Left lung (tissue), 10 donors: ENCODE data around the gene OR10A7. TPM values are rescaled to one million over a fixed set of nuclear protein-coding genes. Genes with fewer than 3 reads are reported as not detected.
A peak's percentile ranks its signal among the peaks of the same experiment; 100 is the strongest.

Experiments
- ATAC-seq: fragments of 200-7000 bp; cut with Tn5 transposase; one replicate; pipeline ENCODE4 v1.9.1; 2020; ENCODE audit warnings: moderate library complexity
- DNase-seq, 4 donors: peaks; one replicate each; pipeline ENCODE4 v3.0.0-alpha.2; 2013 to 2020
- H3K27ac ChIP-seq, 2 donors: fragments of 200-600 bp; sonication (generic) in 1 of 2; one replicate each; pipeline versions ENCODE4 v1.5.0 to v1.8.0; 2020 to 2021
- H3K27me3 ChIP-seq, 2 donors: fragments of 200-600 bp; sonication (generic) in 1 of 2; one replicate each; pipeline versions ENCODE4 v1.5.0 to v1.8.0; 2020 to 2021
- H3K36me3 ChIP-seq, 2 donors: fragments of 200-600 bp; sonication (generic) in 1 of 2; one replicate each; pipeline versions ENCODE4 v1.5.0 to v1.8.0; 2020 to 2021
- H3K4me1 ChIP-seq, 2 donors: fragments of 200-600 bp; one replicate each; pipeline ENCODE4 v1.8.0; 2021
- H3K4me3 ChIP-seq, 2 donors: fragments of 200-600 bp; sonication (generic) in 1 of 2; one replicate each; pipeline versions ENCODE4 v1.5.0 to v1.8.0; 2020 to 2021; ENCODE audit warnings: mild to moderate bottlenecking in 1 of 2
- H3K9me3 ChIP-seq, 2 donors: fragments of 200-600 bp; sonication (generic) in 1 of 2; one replicate each; pipeline versions ENCODE4 v1.5.0 to v1.8.0; 2020 to 2021
- intact Hi-C, 2 donors: fragments of 100-400 bp; cut with DNase I; formaldehyde crosslinking; loops; one replicate each; pipeline versions ENCODE4 v1.11.2 to v1.14.2; 2022
- polyA plus RNA-seq, 6 donors: library from polyadenylated mRNA; unstranded; fragments of 120-200 nt; gene quantifications; one replicate each; pipeline ENCODE4 v1.2.1, GENCODE V29; 2013; ENCODE audit not compliant: insufficient read length in 6 of 6
- total RNA-seq, 2 donors: library from RNA; stranded (reverse); fragmentation: NEBNext Ultra II Directional; extraction: Animal tissue kit (Norgen Biotek cat#: 25700); gene quantifications; one replicate each; pipeline ENCODE4 v1.2.1, GENCODE V29; 2021
- TF ChIP-seq, protein P1 (sequence below), 2 donors: fragments of 200-600 bp; sonication (generic) in 1 of 2; IDR thresholded peaks; one replicate each; pipeline versions ENCODE4 v1.5.0 to v1.8.0; 2021; ENCODE audit warnings: antibody characterized with exemption in 2 of 2
- donor health status: DM: no; HTN: yes; CAD: no.
- donor health status: DM: no; HTN: no; CAD: no.

OR10A7 gene
- total and polyA plus RNA-seq, 8 donors: not detected

DNA sequence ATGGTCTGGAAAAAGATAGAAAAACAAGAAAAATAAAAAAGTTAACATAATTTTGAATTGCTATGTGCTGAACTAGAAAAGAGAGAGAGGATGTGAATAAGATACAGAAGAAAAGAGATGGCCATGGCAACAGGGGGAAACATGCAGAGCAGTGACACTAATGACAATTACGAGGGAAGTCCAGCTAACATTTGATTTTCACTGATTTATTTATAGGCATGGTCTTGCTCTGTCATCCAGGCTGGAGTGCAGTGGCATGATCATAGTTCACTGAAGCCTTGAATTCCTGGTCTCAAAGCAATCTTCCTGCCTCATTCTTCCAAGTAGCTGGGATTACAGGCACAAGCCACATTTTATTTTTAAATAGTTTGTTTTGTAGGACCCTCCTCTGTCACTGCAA, 25.3 kb downstream of the OR10A7 start:
- Histone ChIP-seq H3K4me1 (no peaks in the 10 kb centered on the region), H3K9me3 (no peaks in the 10 kb centered on the region), H3K27ac (no peak overlapping the region), H3K36me3 (no peaks in the 10 kb centered on the region), H3K4me3 (no peak overlapping the region), H3K27me3 (no peaks in the 10 kb centered on the region)
- ATAC-seq (no peak), DNase-seq (no peak)
- TF ChIP-seq, protein P1, sequence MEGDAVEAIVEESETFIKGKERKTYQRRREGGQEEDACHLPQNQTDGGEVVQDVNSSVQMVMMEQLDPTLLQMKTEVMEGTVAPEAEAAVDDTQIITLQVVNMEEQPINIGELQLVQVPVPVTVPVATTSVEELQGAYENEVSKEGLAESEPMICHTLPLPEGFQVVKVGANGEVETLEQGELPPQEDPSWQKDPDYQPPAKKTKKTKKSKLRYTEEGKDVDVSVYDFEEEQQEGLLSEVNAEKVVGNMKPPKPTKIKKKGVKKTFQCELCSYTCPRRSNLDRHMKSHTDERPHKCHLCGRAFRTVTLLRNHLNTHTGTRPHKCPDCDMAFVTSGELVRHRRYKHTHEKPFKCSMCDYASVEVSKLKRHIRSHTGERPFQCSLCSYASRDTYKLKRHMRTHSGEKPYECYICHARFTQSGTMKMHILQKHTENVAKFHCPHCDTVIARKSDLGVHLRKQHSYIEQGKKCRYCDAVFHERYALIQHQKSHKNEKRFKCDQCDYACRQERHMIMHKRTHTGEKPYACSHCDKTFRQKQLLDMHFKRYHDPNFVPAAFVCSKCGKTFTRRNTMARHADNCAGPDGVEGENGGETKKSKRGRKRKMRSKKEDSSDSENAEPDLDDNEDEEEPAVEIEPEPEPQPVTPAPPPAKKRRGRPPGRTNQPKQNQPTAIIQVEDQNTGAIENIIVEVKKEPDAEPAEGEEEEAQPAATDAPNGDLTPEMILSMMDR (IDR thresholded peaks at IDR 0.05): no peak
- intact Hi-C loops: no loop called here

DNA sequence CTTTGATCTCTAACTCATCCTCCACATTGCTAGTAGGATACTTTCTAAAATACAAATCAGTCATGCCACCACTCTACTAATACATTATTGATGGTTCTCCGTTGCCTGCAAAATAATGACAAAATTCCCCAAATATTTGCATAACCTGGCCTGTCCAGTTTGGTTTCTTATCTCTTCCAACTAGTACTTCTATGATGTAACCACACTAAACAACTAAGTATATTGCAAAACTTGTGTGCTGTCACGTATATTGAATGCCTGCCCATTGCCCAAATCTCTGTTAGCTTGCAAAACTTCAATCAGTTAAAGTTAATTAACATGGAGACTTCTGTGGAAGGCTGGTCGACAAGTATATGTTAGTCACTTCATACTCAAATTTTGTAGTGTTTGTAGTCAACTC, 30.1 kb downstream of the OR10A7 start:
- Histone ChIP-seq H3K4me1 (no peaks in the 10 kb centered on the region), H3K36me3 (no peaks in the 10 kb centered on the region), H3K9me3 (no peaks in the 10 kb centered on the region), H3K27ac (no peak overlapping the region), H3K27me3 (no peaks in the 10 kb centered on the region), H3K4me3 (no peak overlapping the region)
- intact Hi-C loops: no loop called here
- TF ChIP-seq, protein P1 (IDR thresholded peaks at IDR 0.05): no peak
- ATAC-seq: no peak
- no peak for DNase-seq

DNA sequence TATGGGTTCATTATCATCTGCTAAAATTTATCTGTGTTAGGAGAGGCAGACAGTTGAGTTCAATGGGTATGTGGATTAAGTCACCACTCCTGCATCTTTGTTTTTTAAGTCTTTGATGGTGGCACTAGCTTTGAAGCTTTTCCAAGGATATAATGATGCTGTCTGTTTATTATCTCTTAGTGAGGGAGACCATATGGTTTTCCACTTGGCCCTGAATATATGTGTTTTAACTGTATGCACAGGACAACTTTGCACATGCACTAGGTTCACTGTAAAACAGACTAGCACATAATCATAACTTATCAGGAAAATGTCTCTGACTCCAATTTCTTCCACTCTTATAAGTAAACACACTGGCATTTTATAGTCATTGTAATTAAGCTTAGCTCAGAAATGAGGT, 32.5 kb downstream of the OR10A7 start:
- Histone ChIP-seq H3K27me3 (no peaks in the 10 kb centered on the region), H3K4me3 (no peak overlapping the region), H3K4me1 (no peaks in the 10 kb centered on the region), H3K27ac (no peak overlapping the region), H3K36me3 (no peaks in the 10 kb centered on the region), H3K9me3 (no peaks in the 10 kb centered on the region)
- TF ChIP-seq, protein P1 (IDR thresholded peaks at IDR 0.05): no peak
- peak in 2 of 4 donors; percentile 35 to 46 for DNase-seq
- no peak for ATAC-seq
- intact Hi-C loops: no loop called here

DNA sequence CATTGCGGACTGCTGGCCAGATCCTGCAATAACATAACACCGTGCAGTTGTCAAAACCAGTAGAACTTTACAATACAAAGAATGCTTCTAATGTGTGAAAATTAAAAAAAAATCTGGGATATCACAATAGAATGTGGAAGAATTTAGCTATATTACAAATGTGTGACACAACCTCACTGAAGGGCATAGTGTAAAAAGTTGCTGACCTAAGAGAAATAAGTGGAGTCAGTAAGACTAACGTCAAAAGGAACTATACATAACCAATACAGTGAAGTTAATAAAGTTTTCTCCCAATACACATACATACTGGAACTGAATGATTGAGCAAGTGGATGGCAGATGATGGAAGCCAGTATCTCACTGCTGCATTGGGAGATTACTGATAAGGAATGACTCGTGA, 36.0 kb downstream of the OR10A7 start:
- H3K9me3 ChIP-seq: no peaks in the 10 kb centered on the region
- ATAC-seq (no peak), DNase-seq (no peak)
- H3K4me3 ChIP-seq: no peak overlapping the region
- intact Hi-C loops: no loop called here
- no peaks in the 10 kb centered on the region for H3K4me1 ChIP-seq
- H3K36me3 ChIP-seq: no peaks in the 10 kb centered on the region
- no peaks in the 10 kb centered on the region for H3K27me3 ChIP-seq
- no peak overlapping the region for H3K27ac ChIP-seq
- TF ChIP-seq, protein P1 (IDR thresholded peaks at IDR 0.05): no peak

DNA sequence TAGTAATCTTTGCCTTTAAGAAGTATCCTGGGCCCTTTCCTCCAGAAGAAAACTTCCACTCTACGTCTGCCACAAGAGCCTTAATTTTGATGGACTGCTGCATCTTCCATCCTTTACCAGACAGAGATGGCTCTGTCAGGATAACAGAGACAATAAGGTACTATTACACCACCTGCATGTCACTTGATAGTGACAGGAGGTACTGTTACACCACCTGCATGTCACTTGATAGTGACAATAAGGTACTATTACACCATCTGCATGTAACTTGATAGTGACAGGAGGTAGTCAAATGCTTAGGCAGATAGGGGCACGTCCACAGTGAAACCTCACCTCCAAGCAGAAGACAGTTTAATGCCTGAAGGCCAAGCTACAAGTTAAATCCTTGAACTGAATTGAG, 37.5 kb downstream of the OR10A7 start:
- DNase-seq (no peak), ATAC-seq (no peak)
- Histone ChIP-seq H3K9me3 (no peaks in the 10 kb centered on the region), H3K27me3 (no peaks in the 10 kb centered on the region), H3K27ac (no peak overlapping the region), H3K36me3 (no peaks in the 10 kb centered on the region), H3K4me1 (no peaks in the 10 kb centered on the region), H3K4me3 (no peak overlapping the region)
- TF ChIP-seq, protein P1 (IDR thresholded peaks at IDR 0.05): no peak
- intact Hi-C loops: no loop called here

Other genes starting within 250 kb of the OR10A7 start
- gene TESPA1, start 236.3 kb upstream of the OR10A7 start, total RNA-seq: 1 to 10 TPM; 1.2 to 3.2 TPM
- 1 to 10 TPM in 3 of 6 donors, under 1 TPM in 3; 0.67 to 1.5 (median 1.0) TPM for gene TESPA1, start 236.3 kb upstream of the OR10A7 start, polyA plus RNA-seq
- not detected for gene NEUROD4, start 201.1 kb upstream of the OR10A7 start, total RNA-seq
- under 1 TPM in 2 of 6 donors, not detected in 4; 0.04 TPM for gene NEUROD4, start 201.1 kb upstream of the OR10A7 start, polyA plus RNA-seq
- gene OR9K2, start 94.6 kb upstream of the OR10A7 start, total RNA-seq: not detected
- not detected for gene OR9K2, start 94.6 kb upstream of the OR10A7 start, polyA plus RNA-seq
- gene OR6C74, start 23.6 kb downstream of the OR10A7 start, total RNA-seq: not detected
- not detected for gene OR6C74, start 23.6 kb downstream of the OR10A7 start, polyA plus RNA-seq
- not detected for gene OR6C6, start 75.5 kb downstream of the OR10A7 start, total RNA-seq
- under 1 TPM in 1 of 6 donors, not detected in 5; 0.18 TPM for gene OR6C6, start 75.5 kb downstream of the OR10A7 start, polyA plus RNA-seq
- not detected for gene OR6C1, start 93.3 kb downstream of the OR10A7 start, total RNA-seq
- gene OR6C1, start 93.3 kb downstream of the OR10A7 start, polyA plus RNA-seq: not detected
- gene OR6C3, start 109.7 kb downstream of the OR10A7 start, total RNA-seq: not detected
- not detected for gene OR6C3, start 109.7 kb downstream of the OR10A7 start, polyA plus RNA-seq
- not detected for gene OR6C75, start 141.9 kb downstream of the OR10A7 start, total RNA-seq
- under 1 TPM in 4 of 6 donors, not detected in 2; 0.05 to 0.13 (median 0.11) TPM for gene OR6C75, start 141.9 kb downstream of the OR10A7 start, polyA plus RNA-seq
- not detected for gene OR6C65, start 179.5 kb downstream of the OR10A7 start, total RNA-seq
- gene OR6C65, start 179.5 kb downstream of the OR10A7 start, polyA plus RNA-seq: not detected
- gene OR6C76, start 205.2 kb downstream of the OR10A7 start, total RNA-seq: not detected
- not detected for gene OR6C76, start 205.2 kb downstream of the OR10A7 start, polyA plus RNA-seq
- gene OR6C2, start 223.1 kb downstream of the OR10A7 start, total RNA-seq: not detected
- not detected for gene OR6C2, start 223.1 kb downstream of the OR10A7 start, polyA plus RNA-seq
- gene OR6C70, start 249.1 kb downstream of the OR10A7 start, total RNA-seq: not detected
- not detected for gene OR6C70, start 249.1 kb downstream of the OR10A7 start, polyA plus RNA-seq